Erythroblast (primary cell): Measurements from ENCODE around the gene LOXL3.

Experiments
- GATA1 ChIP-seq: IDR thresholded peaks from 2 replicates; pipeline ENCODE4 v1.6.1; 2011; ENCODE audit warnings: low read depth, mild to moderate bottlenecking, control low read depth, low read length, moderate library complexity
- POLR2A ChIP-seq: IDR thresholded peaks from 2 replicates; pipeline ENCODE4 v1.6.1; 2011; ENCODE audit warnings: mild to moderate bottlenecking, low read length

DNA sequence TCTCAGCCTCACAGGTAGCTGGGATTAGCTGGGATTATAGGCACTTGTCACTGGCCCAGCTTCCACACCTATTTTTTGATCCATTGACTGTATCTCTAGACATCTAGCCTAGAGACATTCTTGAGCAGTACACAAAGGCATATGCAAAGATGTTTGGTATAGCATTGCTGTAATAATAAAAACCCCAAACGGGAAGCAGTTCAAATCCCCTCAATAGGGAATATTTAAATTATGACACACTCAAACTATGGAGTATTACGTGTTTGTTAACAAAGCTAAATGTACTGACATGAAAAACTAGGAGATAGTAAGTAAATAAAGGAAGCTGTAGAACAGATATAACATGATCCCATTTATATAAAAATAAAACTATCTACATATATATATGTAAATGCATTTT, 28.4 kb upstream of the LOXL3 start:
- TF ChIP-seq POLR2A (no peak), GATA1 (no peak)
